NOMO-1 (cell line): ENCODE data around the gene EFNB3.

Source experiments
- DNase-seq, 2 experiments: peaks; one replicate each; lab custom pipeline; 2025; ENCODE audit not compliant: unreplicated experiment in 2 of 2; lab: John Stamatoyannopoulos, UW

EFNB3 gene

GRCh38 chr17:7697828-7698588, 7.0 kb upstream of the EFNB3 start:
- DNase-seq = no peak

- DNase-seq = no peak
These were observed 4.5 kb upstream of the EFNB3 start for GRCh38 chr17:7700510-7700909.

- DNase-seq = no peak
These were observed 3.3 kb upstream of the EFNB3 start for GRCh38 chr17:7701681-7702080.

GRCh38 chr17:7702776-7703175, 2.2 kb upstream of the EFNB3 start:
- DNase-seq = no peak

- no peak for DNase-seq
These were observed 1.2 kb upstream of the EFNB3 start for GRCh38 chr17:7703584-7704479.

- no peak for DNase-seq
These were observed 560 bp downstream of the EFNB3 start for GRCh38 chr17:7705269-7706255.

- no peak for DNase-seq
These were observed 1.8 kb downstream of the EFNB3 start for GRCh38 chr17:7706631-7707354.

- DNase-seq = no peak
These were observed 2.4 kb downstream of the EFNB3 start for GRCh38 chr17:7707446-7707845.

GRCh38 chr17:7707858-7708750, 3.1 kb downstream of the EFNB3 start:
- no peak for DNase-seq

GRCh38 chr17:7709031-7709430, 4.0 kb downstream of the EFNB3 start:
- no peak for DNase-seq

GRCh38 chr17:7710301-7710700, 5.3 kb downstream of the EFNB3 start:
- no peak for DNase-seq

- no peak for DNase-seq
These were observed 6.2 kb downstream of the EFNB3 start for GRCh38 chr17:7711051-7711755.

GRCh38 chr17:7712111-7712771, 7.2 kb downstream of the EFNB3 start:
- DNase-seq = no peak

GRCh38 chr17:7713782-7714181, 8.8 kb downstream of the EFNB3 start:
- DNase-seq = no peak

- no peak for DNase-seq
These were observed 10.0 kb downstream of the EFNB3 start for GRCh38 chr17:7714721-7715594.

- DNase-seq = no peak
These were observed 11.2 kb downstream of the EFNB3 start for GRCh38 chr17:7715936-7716886.
